Measurements from ENCODE around the gene GPR75.

GRCh38 chr2:53867773-53868172 is 8.0 kb upstream of the GPR75 start:
- TF ChIP-seq JUN (IDR thresholded peaks at IDR 0.05; ENCODE audit: low read depth, low read length) (no peak), CTCF (IDR thresholded peaks at IDR 0.05; ENCODE audit: control extremely low read depth in 1 of 3, insufficient read depth in 1 of 3, low read depth in 1 of 3, low read length in 3 of 3) (no peak), TAF1 (IDR thresholded peaks at IDR 0.05; ENCODE audit: low read depth, low read length) (no peak), FOSL1 (IDR thresholded peaks at IDR 0.05; ENCODE audit: insufficient read depth, low read depth, low read length) (no peak), CREB1 (IDR thresholded peaks at IDR 0.05) (no peak), ZNF274 (IDR thresholded peaks at IDR 0.05; ENCODE audit: borderline replicate concordance, extremely low read depth, low read length) (no peak), POLR2A (IDR thresholded peaks at IDR 0.05; ENCODE audit: control extremely low read depth in 1 of 2, low read depth in 2 of 2, low read length in 2 of 2) (no peak), POLR2AphosphoS5 (IDR thresholded peaks at IDR 0.05; ENCODE audit: low read depth, low read length) (no peak)

Measured in H1 (cell line).